HG03025 (cell line): ENCODE measurements around the gene NCKAP5L.

Experiments
- ATAC-seq: cut with Tn5 transposase; IDR thresholded peaks from one replicate; pipeline ENCODE4 v1.9.1; 2021; ENCODE audit warnings: mild to moderate bottlenecking, moderate library complexity; ENCODE audit not compliant: unreplicated experiment, low FRiP score

The NCKAP5L gene

DNA sequence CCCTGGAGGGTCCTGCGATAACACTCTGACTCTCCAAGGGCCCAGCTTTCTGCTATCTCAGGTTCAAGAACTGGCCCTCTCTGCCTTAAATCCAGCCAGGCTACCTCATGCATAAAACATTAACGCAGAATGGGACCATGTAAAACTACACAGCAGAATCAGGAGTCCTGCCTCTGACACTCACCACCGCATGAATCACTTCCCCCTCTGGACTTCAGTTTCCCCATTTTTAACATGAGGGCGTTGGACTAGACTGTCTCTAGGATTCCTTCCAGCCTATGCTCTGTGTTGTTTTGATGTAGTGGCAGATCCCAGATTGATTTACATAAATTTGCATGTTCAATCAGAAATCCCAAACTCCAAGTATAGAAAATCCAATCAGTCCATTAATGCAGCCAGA is 3.3 kb downstream of the NCKAP5L start:
- no peak for ATAC-seq

DNA sequence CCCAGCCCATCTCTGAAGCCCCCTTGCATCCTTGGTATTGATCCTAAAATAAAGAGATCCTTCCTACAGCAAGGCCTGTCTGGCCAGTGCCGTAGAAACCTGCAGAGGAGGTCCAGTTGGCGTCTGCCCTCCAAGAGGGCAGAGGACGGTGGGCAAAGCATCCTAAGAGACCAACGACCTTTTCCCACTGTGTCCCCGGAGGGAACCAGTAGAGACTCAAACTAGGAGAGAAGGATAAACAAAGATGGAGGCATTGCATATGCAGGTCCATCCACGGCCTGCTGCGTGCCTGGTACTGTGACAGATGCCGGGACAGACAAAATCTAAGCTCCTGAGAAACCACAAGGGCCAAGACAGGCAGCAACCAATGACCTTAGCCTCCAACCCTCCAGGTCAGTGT is 3.8 kb downstream of the NCKAP5L start:
- ATAC-seq: no peak

DNA sequence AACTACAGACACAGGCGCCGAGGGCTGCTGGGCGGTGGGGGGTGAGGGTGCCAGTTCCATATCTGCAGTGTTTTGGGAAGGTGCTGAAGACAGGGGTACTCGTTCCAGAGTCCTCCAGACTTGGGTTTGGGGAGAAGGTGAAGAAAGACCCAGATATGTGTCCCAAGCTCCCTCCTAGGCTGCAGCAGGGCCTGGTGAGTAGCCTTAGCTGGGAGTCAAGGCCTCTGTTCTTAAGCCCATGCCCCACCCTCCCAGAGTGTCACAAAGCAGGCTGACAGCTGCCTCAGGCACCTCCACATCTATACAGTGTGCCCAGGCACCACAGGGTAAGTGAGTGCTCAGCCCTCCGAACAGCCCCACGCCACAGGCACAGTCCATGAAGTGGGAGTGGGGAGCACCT is 4.3 kb downstream of the NCKAP5L start:
- ATAC-seq: no peak

DNA sequence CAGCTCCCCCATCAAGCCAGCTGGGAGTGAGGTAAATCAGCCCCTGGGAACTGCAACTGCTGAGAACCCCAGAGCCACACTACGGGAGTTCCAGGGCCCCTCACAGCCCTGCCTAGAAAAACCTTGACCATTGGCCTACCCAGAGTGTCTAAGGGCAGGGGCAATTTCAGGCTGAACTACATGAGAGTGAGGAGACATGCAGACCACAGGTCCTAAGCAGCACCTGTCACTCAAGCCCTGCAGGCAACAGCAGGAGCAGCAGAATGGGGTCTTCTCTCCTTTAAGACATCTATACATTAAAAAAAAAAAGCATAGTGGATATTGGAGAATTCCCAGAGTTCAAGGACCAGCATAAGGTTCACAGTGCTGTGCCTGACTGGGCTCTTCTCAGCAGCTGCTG is 4.9 kb downstream of the NCKAP5L start:
- ATAC-seq: no peak

DNA sequence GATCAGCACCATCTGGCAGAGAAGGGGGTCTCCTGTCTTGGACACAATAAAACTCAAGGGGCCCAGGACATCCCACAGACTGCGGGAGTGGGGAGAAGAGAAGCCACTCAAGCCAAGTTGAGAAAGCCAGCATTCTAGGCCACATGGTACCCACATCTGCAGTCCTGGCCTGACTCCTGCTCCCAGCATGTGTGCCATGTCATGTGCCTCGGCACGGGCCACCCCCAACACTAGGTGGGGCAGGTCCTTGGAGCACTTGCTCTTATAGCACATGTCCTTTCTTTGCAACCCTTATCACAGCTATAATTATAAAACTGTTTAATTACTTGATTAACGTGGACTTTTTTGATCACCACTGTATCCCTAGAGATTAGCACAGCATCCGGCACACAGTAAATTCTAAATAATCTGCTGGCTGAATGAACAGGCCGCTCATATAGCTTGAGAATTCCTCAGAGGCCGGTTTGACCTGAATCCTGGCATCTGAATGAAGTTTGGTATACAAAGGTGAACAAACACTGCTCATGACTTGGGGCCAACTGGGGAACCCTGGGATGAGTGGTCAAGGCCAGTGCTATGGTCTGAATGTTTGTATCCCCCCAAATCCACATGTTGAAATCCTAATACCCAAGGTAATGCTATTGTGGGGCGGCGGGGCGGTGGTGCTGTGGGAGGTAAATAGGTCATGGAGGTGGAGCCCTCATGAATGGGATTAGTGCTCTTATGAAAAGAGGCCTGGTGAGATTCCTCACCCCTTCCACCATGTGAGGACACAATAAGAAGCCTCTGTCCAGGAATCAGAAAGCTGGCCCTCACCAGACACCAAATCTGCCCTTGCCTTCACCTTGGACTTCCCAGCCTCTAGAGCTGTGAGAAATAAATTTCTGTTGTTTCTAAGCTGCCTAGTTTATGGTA is 6.6 kb downstream of the NCKAP5L start:
- no peak for ATAC-seq

DNA sequence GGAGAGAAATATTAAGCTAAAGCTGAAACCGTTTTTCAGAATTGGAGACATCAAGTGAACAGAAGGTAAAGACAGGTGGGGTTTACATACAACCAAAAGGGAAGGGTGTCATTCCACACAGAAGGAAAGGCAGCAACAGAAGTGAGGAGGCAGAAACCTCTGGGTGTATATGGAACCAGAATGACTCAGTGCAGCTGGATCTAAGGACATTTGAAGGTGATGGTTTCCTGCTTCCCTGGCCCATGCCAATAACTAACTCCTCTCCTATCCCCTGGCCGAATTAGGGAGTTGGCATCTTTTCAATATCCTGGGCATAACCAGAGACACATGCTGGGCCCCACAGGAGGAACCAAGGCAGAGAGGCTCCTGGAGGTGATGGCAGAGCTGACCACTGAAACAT is 8.4 kb downstream of the NCKAP5L start:
- no peak for ATAC-seq

DNA sequence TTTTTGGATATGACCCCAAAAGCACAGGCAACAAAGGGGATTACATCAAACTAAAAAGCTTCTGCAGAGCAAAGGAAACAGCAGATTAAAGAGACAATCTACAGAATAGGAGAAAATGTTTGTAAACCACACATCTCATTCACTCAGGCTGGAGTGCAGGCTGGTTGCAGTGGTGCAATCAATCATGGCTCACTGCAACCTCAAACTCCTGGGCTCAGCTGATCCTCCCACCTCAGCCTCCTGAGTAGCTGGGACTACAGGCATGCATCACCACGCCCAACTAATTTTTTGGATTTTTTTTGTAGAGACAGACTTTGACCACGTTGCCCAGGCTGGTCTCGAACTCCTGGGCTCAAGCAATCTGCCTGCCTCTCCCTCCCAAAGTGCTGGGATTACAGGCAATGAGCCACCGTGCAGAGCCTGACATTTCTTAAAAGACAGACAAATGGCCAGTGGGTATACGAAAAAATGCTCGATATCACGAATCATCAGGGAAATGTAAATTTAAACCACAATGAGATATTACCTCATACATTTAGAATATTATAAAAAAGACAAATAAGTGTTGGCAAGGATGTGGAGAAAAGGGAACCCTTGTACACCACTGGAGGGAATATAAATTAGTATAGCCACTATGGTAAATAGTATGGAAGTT is 9.8 kb downstream of the NCKAP5L start:
- no peak for ATAC-seq

DNA sequence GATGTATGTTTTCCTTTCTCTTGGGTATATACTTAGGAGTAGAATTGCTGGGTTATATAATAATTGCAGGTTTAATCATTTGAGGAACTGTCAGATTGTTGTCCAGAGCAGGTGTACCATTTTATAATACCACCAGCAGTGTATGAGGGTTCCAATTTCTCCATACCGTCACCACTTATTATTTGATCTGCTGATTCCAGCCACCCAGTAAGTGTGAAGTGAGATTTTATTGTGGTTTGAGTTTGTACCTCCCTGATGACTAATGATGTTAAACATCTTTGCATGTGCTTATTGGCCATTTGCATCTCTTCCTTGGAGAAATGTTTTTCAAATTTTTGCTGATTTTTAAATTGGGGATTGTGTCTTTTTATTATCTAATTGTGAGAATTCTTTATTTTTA is 15.1 kb downstream of the NCKAP5L start:
- ATAC-seq: no peak

DNA sequence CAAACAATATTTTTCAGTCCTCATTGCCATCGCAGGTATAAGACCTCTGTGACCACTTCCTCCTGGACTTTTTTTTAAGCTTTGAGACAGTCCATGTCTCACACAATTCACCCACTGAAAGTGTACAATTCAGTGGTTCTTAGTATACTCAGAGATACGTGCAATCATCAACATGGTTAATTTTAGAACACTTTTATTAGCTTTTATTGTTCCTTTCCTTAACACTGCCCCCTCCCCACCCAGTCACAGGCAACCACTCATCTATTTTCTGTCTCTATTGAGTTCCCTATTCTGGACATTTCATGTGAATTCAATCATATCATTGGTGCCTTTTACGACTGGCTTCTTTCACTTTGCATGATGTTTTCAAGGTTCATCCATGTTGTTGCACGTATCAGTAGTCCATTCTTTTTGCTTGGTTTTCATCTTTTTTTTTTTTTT is 16.2 kb downstream of the NCKAP5L start:
- ATAC-seq: no peak

DNA sequence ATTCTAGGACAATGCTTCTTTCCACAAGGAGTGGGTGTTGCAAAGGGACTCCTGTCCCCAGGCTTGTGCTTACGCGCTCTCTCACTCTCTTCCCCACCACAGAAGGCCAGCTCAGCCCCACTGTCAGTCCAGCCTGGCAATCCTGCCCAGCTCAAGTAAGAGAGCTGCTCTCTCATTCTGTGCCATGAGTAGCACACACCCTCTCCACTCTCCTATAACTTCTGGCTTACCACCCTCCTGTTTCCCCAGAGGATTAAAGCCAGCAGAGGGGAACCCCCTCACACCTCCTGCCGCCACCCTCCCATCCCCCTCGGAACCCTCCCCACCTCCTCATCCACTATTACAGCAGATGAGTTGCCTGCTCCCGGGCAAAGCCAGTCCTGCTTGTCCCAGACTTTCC is 17.1 kb downstream of the NCKAP5L start:
- ATAC-seq: no peak

DNA sequence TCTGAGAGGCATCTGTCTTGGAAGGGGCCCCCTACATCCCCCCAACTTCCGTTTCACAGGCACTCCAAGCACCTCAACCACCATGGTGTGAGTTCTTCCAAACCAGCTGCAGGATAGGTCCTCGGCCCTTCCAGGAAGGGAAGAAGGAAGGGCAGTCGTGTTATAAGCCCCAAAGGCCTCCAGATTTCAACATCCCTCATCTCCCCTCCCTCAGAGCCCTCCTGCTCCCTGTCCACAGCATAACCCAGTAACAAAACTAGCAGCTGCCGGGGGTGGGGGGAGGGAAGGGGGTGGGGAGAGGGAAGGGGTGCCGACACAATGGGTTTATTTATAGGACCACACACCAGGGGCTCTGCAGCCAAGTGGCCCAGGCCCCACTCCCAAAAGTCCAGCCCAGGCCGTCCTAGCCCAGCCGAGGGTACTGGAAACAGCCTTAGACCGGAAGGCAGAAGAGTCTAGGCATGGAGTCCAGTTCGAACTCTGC is 18.3 kb downstream of the NCKAP5L start:
- ATAC-seq: no peak

DNA sequence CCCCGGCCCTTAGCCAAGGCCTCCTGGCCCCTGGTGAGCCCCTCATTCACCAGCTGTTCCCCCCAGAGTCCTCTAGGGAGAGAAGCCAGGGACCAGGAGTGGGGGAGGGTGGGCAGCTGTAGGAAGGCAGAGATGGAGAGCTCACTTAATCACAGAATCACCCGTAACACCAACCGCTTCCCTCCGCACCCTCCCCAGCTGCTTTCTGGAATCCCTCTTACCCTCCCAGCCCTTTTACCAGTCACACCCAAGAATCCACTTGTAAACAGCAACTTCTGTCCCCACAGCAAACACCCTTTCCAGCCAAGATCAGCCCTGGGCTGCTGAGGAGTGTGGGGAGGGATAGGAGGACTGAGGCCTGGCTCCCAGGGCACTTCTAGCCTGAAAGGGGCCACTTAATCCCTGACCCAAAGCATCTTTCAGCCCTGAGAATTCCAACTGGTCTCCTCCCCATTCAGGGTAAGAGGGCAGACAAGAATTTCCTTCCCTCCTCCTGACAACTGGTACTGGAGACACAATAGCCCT is 18.8 kb downstream of the NCKAP5L start:
- no peak for ATAC-seq

DNA sequence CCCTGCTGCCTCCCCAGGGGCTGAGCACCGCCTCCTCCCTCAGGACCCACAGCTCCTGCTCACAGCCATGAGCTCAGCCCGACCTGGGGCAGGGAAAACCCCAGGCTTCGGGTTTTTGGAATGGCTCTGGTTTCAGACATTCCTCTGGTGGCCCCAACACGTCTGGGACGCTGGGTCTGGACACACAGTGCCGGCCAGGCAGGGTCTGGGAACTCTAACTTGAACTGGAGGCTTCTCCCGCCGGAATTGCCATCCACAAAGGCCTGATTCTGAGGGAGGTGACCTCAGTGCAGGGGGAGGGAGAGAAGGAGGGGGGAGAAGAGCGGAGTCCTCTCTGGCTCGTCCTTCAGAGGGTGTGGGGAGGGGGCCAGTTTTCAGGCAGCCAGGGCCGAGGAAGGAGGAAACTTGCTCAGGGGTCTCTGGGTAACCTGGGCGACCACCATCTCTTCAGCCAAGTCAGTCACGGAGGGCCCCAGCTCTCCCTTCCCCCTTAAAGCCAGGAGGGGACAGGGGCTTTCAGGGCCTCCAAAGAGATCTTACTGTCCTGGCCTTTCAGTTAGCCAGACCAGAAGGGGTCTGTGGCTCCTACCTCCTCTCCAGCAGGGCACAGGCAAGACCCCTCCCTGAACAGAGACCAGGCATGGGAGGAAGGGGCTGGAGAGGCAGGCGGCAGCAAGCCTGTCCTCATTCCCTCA is 19.4 kb downstream of the NCKAP5L start:
- ATAC-seq: no peak

DNA sequence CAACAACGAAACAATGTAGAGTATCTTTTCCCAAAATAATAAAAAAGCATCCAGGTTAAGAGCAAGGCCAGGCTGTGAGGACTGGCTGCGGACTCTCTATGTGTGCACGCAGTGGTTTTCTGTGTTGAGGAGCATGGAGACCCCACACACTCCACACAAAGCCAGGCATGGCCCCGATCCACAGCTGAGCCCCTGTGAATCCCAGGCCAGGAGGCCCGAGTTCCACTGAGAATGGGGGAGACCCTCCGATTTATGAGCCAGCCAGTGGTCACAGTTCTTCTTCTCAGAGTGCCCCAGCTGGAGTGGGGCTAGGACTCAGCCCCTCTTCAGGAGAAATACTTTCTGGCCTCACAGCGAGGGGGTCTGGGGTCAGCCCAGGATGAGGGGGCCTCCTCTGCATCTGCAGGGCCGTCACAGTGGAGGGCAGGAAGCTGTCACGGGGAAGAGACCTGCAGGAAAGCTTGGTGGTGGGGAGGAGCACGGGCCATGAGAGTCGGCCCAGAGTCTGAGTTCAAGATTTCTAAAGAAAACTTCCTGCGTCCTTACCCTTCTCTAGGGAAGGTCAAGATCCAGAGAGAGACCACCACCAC is 20.1 kb downstream of the NCKAP5L start:
- no peak for ATAC-seq

DNA sequence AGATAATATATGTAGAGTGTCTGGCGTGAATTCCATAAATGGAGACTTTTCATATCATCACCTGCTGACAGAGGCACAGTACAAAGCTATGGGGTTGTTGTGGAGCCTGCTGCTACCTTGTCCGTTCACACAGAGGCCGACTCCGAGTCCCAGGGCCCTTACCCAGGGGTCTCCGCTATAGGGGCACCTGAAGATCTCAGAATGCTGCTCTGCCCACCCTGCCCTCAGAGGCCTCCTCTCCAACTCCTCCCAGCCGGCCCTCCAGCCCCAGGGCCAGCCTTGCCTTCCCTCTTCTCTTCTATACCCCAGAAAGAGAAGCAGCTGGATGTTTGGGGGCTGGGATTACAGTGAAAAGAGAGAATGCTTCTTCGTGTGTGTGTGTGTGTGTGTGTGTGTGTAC is 21.3 kb downstream of the NCKAP5L start:
- no peak for ATAC-seq

DNA sequence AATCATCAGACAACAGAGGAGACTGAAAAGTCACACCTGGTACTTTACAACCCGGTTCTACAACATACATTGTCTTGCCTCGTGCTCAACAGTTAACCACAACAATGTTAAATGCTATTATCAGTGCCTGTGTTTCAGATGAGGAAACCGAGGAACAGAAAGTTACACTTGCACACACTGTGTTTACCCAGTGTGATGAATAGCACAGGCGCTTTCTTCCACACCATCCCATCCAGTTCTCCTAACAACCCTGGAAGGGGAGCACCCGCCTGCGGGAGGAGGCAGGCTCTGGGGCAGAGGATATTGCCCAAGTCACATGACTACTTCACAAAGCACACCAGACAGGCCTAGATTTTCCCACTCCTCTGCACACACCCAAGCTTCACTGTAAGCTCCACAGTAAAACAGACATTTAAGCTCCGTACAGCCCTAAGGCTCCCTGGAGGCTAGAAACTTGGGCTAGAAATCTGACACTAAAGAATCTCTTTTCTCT is 21.8 kb downstream of the NCKAP5L start:
- no peak for ATAC-seq

DNA sequence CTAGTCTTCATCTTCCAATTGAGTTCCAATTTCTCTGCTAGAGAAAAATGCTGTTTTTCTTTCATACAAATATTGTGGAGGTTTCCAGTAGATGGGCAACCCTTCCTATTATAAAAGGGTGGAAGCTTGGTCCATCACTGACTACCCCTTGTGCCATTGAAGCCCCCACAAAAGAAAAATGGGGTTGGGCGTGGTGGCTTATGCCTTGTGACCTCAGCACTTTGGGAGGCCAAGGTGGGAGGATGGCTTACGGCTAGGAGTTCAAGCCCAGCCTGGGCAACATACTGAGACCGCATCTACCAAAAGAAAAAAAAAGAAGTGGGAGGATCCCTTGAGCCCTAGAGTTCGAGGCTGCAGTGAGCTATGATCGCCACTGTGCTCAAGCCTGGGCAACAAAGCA is 22.8 kb downstream of the NCKAP5L start:
- no peak for ATAC-seq

DNA sequence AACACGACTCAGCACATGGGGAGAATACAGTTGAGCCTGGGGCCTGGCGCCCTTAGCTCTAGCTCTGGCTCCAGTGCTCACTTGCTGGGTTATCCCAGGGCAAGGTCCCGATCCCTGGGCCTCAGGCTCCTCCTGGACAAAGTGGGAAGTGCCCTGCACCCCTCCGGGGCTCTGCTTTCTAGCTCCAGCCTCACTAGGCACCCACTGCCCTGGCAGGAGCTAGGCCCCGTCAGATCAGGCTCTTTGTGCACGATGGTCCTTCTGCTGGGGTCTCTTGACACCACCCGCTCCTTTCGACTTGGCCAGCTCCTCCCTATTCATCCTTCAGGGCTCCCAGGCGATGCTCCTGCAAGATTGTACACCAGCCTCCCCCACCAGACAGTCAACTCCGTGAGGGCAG is 23.4 kb downstream of the NCKAP5L start:
- no peak for ATAC-seq

DNA sequence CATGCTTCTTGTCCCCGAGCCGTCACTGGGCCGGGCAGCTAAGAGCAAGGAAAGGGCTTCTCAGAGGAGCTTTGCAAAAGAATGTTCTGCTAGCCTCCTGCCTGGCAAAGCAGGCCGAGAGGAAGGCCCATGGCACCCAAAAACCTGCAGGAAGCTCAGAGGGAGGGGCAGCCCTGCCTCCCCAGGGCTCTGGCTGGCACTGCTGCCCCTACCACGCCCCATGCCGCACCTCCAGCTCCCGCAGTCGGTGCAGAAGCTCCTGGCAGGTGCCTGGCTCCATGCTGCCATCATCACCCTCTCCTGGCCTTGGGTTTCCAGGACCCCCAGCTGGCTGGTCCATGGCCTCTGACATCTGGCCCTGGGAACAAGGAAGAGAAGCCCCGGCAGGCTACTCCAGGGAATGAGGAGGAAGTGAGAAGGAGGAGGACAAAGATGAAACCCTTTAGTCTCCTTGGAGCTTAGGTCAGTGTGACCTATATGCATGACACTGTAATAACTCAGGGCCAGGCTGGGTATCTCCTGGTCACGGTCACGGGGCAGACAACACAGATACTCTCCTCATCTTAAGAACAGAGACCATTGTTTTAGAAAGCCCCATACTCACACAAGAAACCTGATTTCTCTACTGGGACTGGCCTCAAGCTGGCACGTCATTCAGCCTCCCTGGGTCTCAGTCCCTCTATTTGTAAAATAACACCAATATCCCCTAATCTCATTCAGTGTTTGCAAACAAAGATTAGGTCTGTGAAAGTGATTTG is 24.3 kb downstream of the NCKAP5L start:
- no peak for ATAC-seq
